ENCODE data around the gene STXBP4.

STXBP4 gene

GRCh38 chr17:55120651-55121050 lies 152.1 kb downstream of the STXBP4 start:
- DNase-seq (ENCODE audit: low read depth) = no peak

GRCh38 chr17:55121268-55121667 lies 152.7 kb downstream of the STXBP4 start:
- no peak for DNase-seq (ENCODE audit: low read depth)

- no peak for DNase-seq (ENCODE audit: low read depth)
These were observed 153.5 kb downstream of the STXBP4 start for GRCh38 chr17:55122114-55122513.

GRCh38 chr17:55124730-55125360 lies 156.3 kb downstream of the STXBP4 start:
- DNase-seq (ENCODE audit: low read depth) = no peak

- DNase-seq (ENCODE audit: low read depth) = no peak
These were observed 165.0 kb downstream of the STXBP4 start for GRCh38 chr17:55133583-55133982.

- DNase-seq (ENCODE audit: low read depth) = no peak
These were observed 166.1 kb downstream of the STXBP4 start for GRCh38 chr17:55134486-55135157.

- DNase-seq (ENCODE audit: low read depth) = no peak
These were observed 172.2 kb downstream of the STXBP4 start for GRCh38 chr17:55140809-55141208.

GRCh38 chr17:55144518-55144917 lies 176.0 kb downstream of the STXBP4 start:
- no peak for DNase-seq (ENCODE audit: low read depth)

GRCh38 chr17:55149485-55149884 lies 180.9 kb downstream of the STXBP4 start:
- DNase-seq (ENCODE audit: low read depth) = no peak

GRCh38 chr17:55152236-55152635 lies 183.7 kb downstream of the STXBP4 start:
- DNase-seq (ENCODE audit: low read depth) = no peak

- DNase-seq (ENCODE audit: low read depth) = no peak
These were observed 185.5 kb downstream of the STXBP4 start for GRCh38 chr17:55154101-55154500.

GRCh38 chr17:55155856-55156560 lies 187.4 kb downstream of the STXBP4 start:
- DNase-seq (ENCODE audit: low read depth) = no peak

GRCh38 chr17:55157165-55157564 lies 188.6 kb downstream of the STXBP4 start:
- DNase-seq (ENCODE audit: low read depth) = no peak

- DNase-seq (ENCODE audit: low read depth) = no peak
These were observed 189.9 kb downstream of the STXBP4 start for GRCh38 chr17:55158439-55158838.

GRCh38 chr17:55159251-55159650 lies 190.7 kb downstream of the STXBP4 start:
- DNase-seq (ENCODE audit: low read depth) = no peak

- DNase-seq (ENCODE audit: low read depth) = no peak
These were observed 191.9 kb downstream of the STXBP4 start for GRCh38 chr17:55160501-55160900.

GRCh38 chr17:55161935-55162555 lies 193.5 kb downstream of the STXBP4 start:
- DNase-seq (ENCODE audit: low read depth) = no peak

GRCh38 chr17:55162556-55162946 lies 194.0 kb downstream of the STXBP4 start:
- DNase-seq (ENCODE audit: low read depth) = no peak

- no peak for DNase-seq (ENCODE audit: low read depth)
These were observed 194.8 kb downstream of the STXBP4 start for GRCh38 chr17:55163408-55163807.

- no peak for DNase-seq (ENCODE audit: low read depth)
These were observed 197.9 kb downstream of the STXBP4 start for GRCh38 chr17:55166506-55166905.

- DNase-seq (ENCODE audit: low read depth) = no peak
These were observed 198.6 kb downstream of the STXBP4 start for GRCh38 chr17:55167024-55167725.
